Trophoblast cell (in vitro differentiated cells and primary cell): Measurements from ENCODE around the gene ZNF805.
"Not testable (repeated sequence)": the region's sequence is repeated elsewhere in the genome, so short reads cannot be mapped to it uniquely, and the experiment has no call there.

Source experiments
- DNase-seq, 2 donors: peaks; one replicate each; pipeline ENCODE4 v3.0.0-alpha.2; 2016
- H2AFZ ChIP-seq: 2 replicates; pipeline ENCODE4 v1.6.1; 2013; ENCODE audit warnings: low read length, moderate library complexity, mild to moderate bottlenecking; ENCODE audit not compliant: insufficient read depth, poor library complexity
- H2AK5ac ChIP-seq: 2 replicates; pipeline ENCODE4 v1.6.1; 2013; ENCODE audit warnings: mild to moderate bottlenecking, low read length
- H2BK120ac ChIP-seq: 2 replicates; pipeline ENCODE4 v1.6.1; 2013; ENCODE audit warnings: low read length, mild to moderate bottlenecking, moderate library complexity; ENCODE audit not compliant: insufficient read depth, poor library complexity
- H2BK12ac ChIP-seq: 2 replicates; pipeline ENCODE4 v1.6.1; 2013; ENCODE audit warnings: mild to moderate bottlenecking, low read length, moderate library complexity
- H2BK5ac ChIP-seq: 2 replicates; pipeline ENCODE4 v1.6.1; 2013; ENCODE audit warnings: low read length, low read depth, moderate library complexity, mild to moderate bottlenecking; ENCODE audit not compliant: poor library complexity
- H3K14ac ChIP-seq: 2 replicates; pipeline ENCODE4 v1.6.1; 2013; ENCODE audit warnings: mild to moderate bottlenecking, low read length
- H3K18ac ChIP-seq: 2 replicates; pipeline ENCODE4 v1.6.1; 2013; ENCODE audit warnings: mild to moderate bottlenecking, low read length
- H3K23ac ChIP-seq: 2 replicates; pipeline ENCODE4 v1.6.1; 2013; ENCODE audit warnings: low read length
- H3K27ac ChIP-seq: 2 replicates; pipeline ENCODE4 v1.5.1; 2013; ENCODE audit warnings: low read depth, mild to moderate bottlenecking, inconsistent platforms, low read length, moderate library complexity
- H3K27me3 ChIP-seq: 2 replicates; pipeline ENCODE4 v1.6.1; 2013; ENCODE audit warnings: inconsistent platforms, mild to moderate bottlenecking, low read length, moderate library complexity; ENCODE audit not compliant: insufficient read depth
- H3K36me3 ChIP-seq, 2 experiments: 1 replicate in 1 of 2; 2 replicates in 1 of 2; pipeline ENCODE4 v1.6.1; 2013; ENCODE audit warnings: low read length in 2 of 2, mild to moderate bottlenecking in 2 of 2, moderate library complexity in 1 of 2; ENCODE audit not compliant: insufficient read depth in 2 of 2, control insufficient read depth in 1 of 2
- H3K4ac ChIP-seq: 2 replicates; pipeline ENCODE4 v1.6.1; 2013; ENCODE audit warnings: low read depth, mild to moderate bottlenecking, low read length, moderate library complexity
- H3K4me1 ChIP-seq, 2 experiments: 1 replicate in 1 of 2; 2 replicates in 1 of 2; pipeline ENCODE4 v1.6.1; 2013; ENCODE audit warnings: low read length in 2 of 2, mild to moderate bottlenecking in 2 of 2, moderate library complexity in 1 of 2; ENCODE audit not compliant: insufficient read depth in 2 of 2, control insufficient read depth in 1 of 2
- H3K4me2 ChIP-seq: 2 replicates; pipeline ENCODE4 v1.6.1; 2013; ENCODE audit warnings: inconsistent platforms, mild to moderate bottlenecking, low read length, moderate library complexity
- H3K4me3 ChIP-seq: 2 replicates; pipeline ENCODE4 v1.5.1; 2013; ENCODE audit warnings: mild to moderate bottlenecking, low read depth, low read length, inconsistent platforms
- H3K79me1 ChIP-seq: one replicate; pipeline ENCODE4 v1.6.1; 2013; ENCODE audit warnings: low read length
- H3K79me2 ChIP-seq: 2 replicates; pipeline ENCODE4 v1.6.1; 2013; ENCODE audit warnings: low read length, mild to moderate bottlenecking; ENCODE audit not compliant: control insufficient read depth, insufficient read depth, poor library complexity
- H3K9ac ChIP-seq: 2 replicates; pipeline ENCODE4 v1.6.1; 2013; ENCODE audit warnings: mild to moderate bottlenecking, low read length
- H3K9me3 ChIP-seq: 2 replicates; pipeline ENCODE4 v1.6.1; 2013; ENCODE audit warnings: low read depth, mild to moderate bottlenecking, control low read depth, inconsistent platforms, low read length; ENCODE audit not compliant: insufficient read depth
- H4K12ac ChIP-seq: 2 replicates; pipeline ENCODE4 v1.6.1; 2013; ENCODE audit warnings: low read depth, mild to moderate bottlenecking, low read length, moderate library complexity
- H4K8ac ChIP-seq: 2 replicates; pipeline ENCODE4 v1.6.1; 2013; ENCODE audit warnings: low read depth, mild to moderate bottlenecking, low read length, moderate library complexity
- H4K91ac ChIP-seq: one replicate; pipeline ENCODE4 v1.6.1; 2013; ENCODE audit warnings: low read depth, mild to moderate bottlenecking, low read length, moderate library complexity
- WGBS: extraction: QIAGEN DNeasy Blood & Tissue Kit; methylation state at CpG from one replicate; pipeline ENCODE4 v1.1.7; 2013; ENCODE audit warnings: missing lambda C conversion rate; ENCODE audit not compliant: insufficient read length, insufficient coverage; ENCODE audit errors: extremely low coverage; 5-methylcytosine and 5-hydroxymethylcytosine counted together

ZNF805 gene

GRCh38 chr19:57245959-57246358 is 5.5 kb downstream of the ZNF805 start:
- no peak overlapping the region for H3K4me3 ChIP-seq
- no peak overlapping the region for H2BK120ac ChIP-seq
- H3K36me3 ChIP-seq: peaks cover 34 to 47% of the 10 kb centered on the region in 2 experiments
- no peak overlapping the region for H3K4ac ChIP-seq
- H3K9me3 ChIP-seq: no peaks in the 10 kb centered on the region
- H3K79me2 ChIP-seq: peaks cover 5% of the 10 kb centered on the region
- no peak overlapping the region for H3K18ac ChIP-seq
- DNase-seq: no peak
- no peak overlapping the region for H3K23ac ChIP-seq
- no peak overlapping the region for H3K4me2 ChIP-seq
- no peak overlapping the region for H4K12ac ChIP-seq
- no peak overlapping the region for H2AK5ac ChIP-seq
- H4K91ac ChIP-seq: no peak overlapping the region
- H3K27ac ChIP-seq: no peak overlapping the region
- H3K14ac ChIP-seq: no peak overlapping the region
- H2BK5ac ChIP-seq: no peak overlapping the region
- H2BK12ac ChIP-seq: no peak overlapping the region
- WGBS: no CpG with 5 or more reads among the region's 6 CpGs
- H3K9ac ChIP-seq: no peak overlapping the region
- H3K79me1 ChIP-seq: no peaks in the 10 kb centered on the region
- H3K27me3 ChIP-seq: no peaks in the 10 kb centered on the region
- H3K4me1 ChIP-seq: peaks cover 5 to 9% of the 10 kb centered on the region in 2 experiments
- H4K8ac ChIP-seq: no peak overlapping the region
- no peak overlapping the region for H2AFZ ChIP-seq

GRCh38 chr19:57248646-57249045 is 8.2 kb downstream of the ZNF805 start:
- Histone ChIP-seq H3K79me2 (no peaks in the 10 kb centered on the region), H3K9me3 (no peaks in the 10 kb centered on the region), H3K27ac (no peak overlapping the region), H3K4ac (no peak overlapping the region), H3K14ac (no peak overlapping the region), H2AFZ (no peak overlapping the region), H2BK5ac (no peak overlapping the region), H4K91ac (no peak overlapping the region), H3K36me3 (peaks cover 35 to 60% of the 10 kb centered on the region in 2 experiments), H3K4me1 (no peaks in the 10 kb centered on the region), H3K23ac (no peak overlapping the region), H2AK5ac (no peak overlapping the region), H2BK12ac (no peak overlapping the region), H3K18ac (no peak overlapping the region), H3K4me3 (no peak overlapping the region), H3K4me2 (no peak overlapping the region), H3K79me1 (no peaks in the 10 kb centered on the region), H4K12ac (no peak overlapping the region), H3K27me3 (no peaks in the 10 kb centered on the region), H3K9ac (no peak overlapping the region), H4K8ac (no peak overlapping the region), H2BK120ac (no peak overlapping the region)
- WGBS: no CpG with 5 or more reads among the region's 6 CpGs
- no peak for DNase-seq

GRCh38 chr19:57249329-57249728 is 8.9 kb downstream of the ZNF805 start:
- H2BK12ac ChIP-seq: no peak overlapping the region
- no peak overlapping the region for H2AK5ac ChIP-seq
- H2AFZ ChIP-seq: no peak overlapping the region
- H3K18ac ChIP-seq: no peak overlapping the region
- no peak overlapping the region for H3K23ac ChIP-seq
- no peak overlapping the region for H2BK120ac ChIP-seq
- no peaks in the 10 kb centered on the region for H3K27me3 ChIP-seq
- H3K4ac ChIP-seq: no peak overlapping the region
- H3K79me1 ChIP-seq: no peaks in the 10 kb centered on the region
- no peaks in the 10 kb centered on the region for H3K9me3 ChIP-seq
- no peak overlapping the region for H3K14ac ChIP-seq
- no peak overlapping the region for H4K91ac ChIP-seq
- H4K8ac ChIP-seq: no peak overlapping the region
- no peak overlapping the region for H4K12ac ChIP-seq
- H3K36me3 ChIP-seq: peaks cover 38 to 63% of the 10 kb centered on the region in 2 experiments
- H3K9ac ChIP-seq: no peak overlapping the region
- DNase-seq: no peak
- H3K79me2 ChIP-seq: no peaks in the 10 kb centered on the region
- H3K4me3 ChIP-seq: no peak overlapping the region
- no peaks in the 10 kb centered on the region for H3K4me1 ChIP-seq
- no peak overlapping the region for H3K27ac ChIP-seq
- WGBS: no CpG with 5 or more reads among the region's 1 CpG
- H2BK5ac ChIP-seq: no peak overlapping the region
- no peak overlapping the region for H3K4me2 ChIP-seq

GRCh38 chr19:57253767-57254166 is 13.3 kb downstream of the ZNF805 start:
- not testable (repeated sequence) for H3K18ac ChIP-seq, H3K14ac ChIP-seq, H2AFZ ChIP-seq, H4K91ac ChIP-seq, H3K27ac ChIP-seq, H4K8ac ChIP-seq, H3K23ac ChIP-seq, H2BK12ac ChIP-seq, H3K79me1 ChIP-seq, H3K4me1 ChIP-seq, H3K4ac ChIP-seq, H3K79me2 ChIP-seq, H2BK5ac ChIP-seq, H4K12ac ChIP-seq, H3K9me3 ChIP-seq, H3K9ac ChIP-seq, DNase-seq, H3K4me2 ChIP-seq, H3K4me3 ChIP-seq, H2AK5ac ChIP-seq, H3K27me3 ChIP-seq, H2BK120ac ChIP-seq
- H3K36me3 ChIP-seq: peaks cover 16 to 38% of the 10 kb centered on the region in 2 experiments
- WGBS: no CpG with 5 or more reads among the region's 11 CpGs
